Measurements from ENCODE around the gene HK1.

HK1 gene

DNA sequence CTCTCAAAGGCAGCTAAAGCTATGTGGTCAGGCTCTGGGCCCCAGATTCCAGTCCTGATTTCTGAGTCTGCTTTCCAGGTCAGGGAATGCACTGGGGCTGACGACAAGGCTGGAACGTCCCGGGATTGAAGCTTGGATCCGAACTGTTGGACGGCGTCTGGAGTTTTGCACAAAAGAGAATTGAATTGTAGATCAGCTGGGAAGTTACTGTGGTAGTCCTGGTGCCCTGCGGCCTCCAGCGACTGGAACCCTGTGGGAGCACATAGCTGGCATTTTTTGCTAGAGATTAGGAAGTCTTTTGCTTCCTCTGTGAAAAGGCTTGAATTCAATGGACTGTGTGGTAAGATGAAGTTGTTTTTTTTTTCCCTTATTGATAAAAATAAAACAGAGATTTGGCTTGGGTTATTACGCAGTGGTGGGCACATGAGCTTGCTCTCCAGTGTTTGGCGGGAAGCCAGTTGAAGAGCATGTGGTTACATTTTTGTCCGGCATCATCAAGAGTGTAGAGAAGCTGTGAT, at the start of gene HK1:
Gene HK1 (plus strand): TSS at position 51 of the 518 bp plus-strand sequence.
- no peaks in the 10 kb centered on the region for H3K36me3 ChIP-seq (replicated peaks; ENCODE audit: insufficient read depth, low read length)
- no peak within 1 kb of the TSS for H3K4me2 ChIP-seq (ENCODE audit: low read depth, low read length)
- no peaks in the 10 kb centered on the region for H3K9me3 ChIP-seq (replicated peaks; ENCODE audit: insufficient read depth, low read length)
- no peak within 1 kb of the TSS for H3K27ac ChIP-seq (ENCODE audit: low read length)
- DNase-seq, result no peak
- H2AFZ ChIP-seq (ENCODE audit: low read length), result no peak within 1 kb of the TSS
- TF ChIP-seq EZH2 (optimal IDR thresholded peaks at IDR 0.05; ENCODE audit: low read depth, low read length) (no peak), EZH2phosphoT487 (IDR thresholded peaks at IDR 0.05; ENCODE audit: low read length) (no peak)
- TF ChIP-seq, protein P1, sequence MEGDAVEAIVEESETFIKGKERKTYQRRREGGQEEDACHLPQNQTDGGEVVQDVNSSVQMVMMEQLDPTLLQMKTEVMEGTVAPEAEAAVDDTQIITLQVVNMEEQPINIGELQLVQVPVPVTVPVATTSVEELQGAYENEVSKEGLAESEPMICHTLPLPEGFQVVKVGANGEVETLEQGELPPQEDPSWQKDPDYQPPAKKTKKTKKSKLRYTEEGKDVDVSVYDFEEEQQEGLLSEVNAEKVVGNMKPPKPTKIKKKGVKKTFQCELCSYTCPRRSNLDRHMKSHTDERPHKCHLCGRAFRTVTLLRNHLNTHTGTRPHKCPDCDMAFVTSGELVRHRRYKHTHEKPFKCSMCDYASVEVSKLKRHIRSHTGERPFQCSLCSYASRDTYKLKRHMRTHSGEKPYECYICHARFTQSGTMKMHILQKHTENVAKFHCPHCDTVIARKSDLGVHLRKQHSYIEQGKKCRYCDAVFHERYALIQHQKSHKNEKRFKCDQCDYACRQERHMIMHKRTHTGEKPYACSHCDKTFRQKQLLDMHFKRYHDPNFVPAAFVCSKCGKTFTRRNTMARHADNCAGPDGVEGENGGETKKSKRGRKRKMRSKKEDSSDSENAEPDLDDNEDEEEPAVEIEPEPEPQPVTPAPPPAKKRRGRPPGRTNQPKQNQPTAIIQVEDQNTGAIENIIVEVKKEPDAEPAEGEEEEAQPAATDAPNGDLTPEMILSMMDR (IDR thresholded peaks at IDR 0.05; ENCODE audit: low read length), result no peak
- no peak within 1 kb of the TSS for H3K9ac ChIP-seq (ENCODE audit: low read length)
- no peaks in the 10 kb centered on the region for H3K27me3 ChIP-seq (replicated peaks; ENCODE audit: insufficient read depth, low read length)
- no peaks in the 10 kb centered on the region for H3K79me2 ChIP-seq (ENCODE audit: low read length)
- H3K4me1 ChIP-seq (ENCODE audit: low read length), result no peaks in the 10 kb centered on the region
- no peaks in the 10 kb centered on the region for H4K20me1 ChIP-seq (ENCODE audit: insufficient read depth, low read length)
- H3K4me3 ChIP-seq (ENCODE audit: low read length), result no peak within 1 kb of the TSS
- no peaks in the 10 kb centered on the region for H3K9me2 ChIP-seq (replicated peaks; ENCODE audit: insufficient read depth, low read length)
- H3F3A ChIP-seq (ENCODE audit: insufficient read depth, low read length), result no peaks in the 10 kb centered on the region

DNA sequence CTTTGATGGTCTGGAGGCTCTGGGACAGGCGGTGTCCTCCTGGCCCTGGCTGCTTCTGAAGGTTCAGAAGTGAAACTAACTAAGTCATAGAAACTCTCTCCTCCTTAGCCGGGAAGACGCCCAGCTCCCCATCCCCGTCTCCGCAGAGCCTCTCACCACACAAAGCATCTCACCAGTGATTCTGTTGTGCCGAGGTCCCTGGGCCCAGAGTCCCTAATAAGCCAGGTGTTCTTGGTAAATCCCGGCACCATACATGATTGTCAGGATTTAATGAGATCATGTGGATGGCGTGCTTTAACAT, 48.7 kb upstream of the HK1 start:
- peaks cover 29% of the 10 kb centered on the region for H3K4me1 ChIP-seq (ENCODE audit: low read length)
- peak overlapping the region; percentile 54 for H2AFZ ChIP-seq (ENCODE audit: low read length)
- H3K9ac ChIP-seq (ENCODE audit: low read length), result peak overlapping the region; percentile 34; the same call in 1 of the 2 replicates
- no peaks in the 10 kb centered on the region for H3K9me2 ChIP-seq (replicated peaks; ENCODE audit: insufficient read depth, low read length)
- peak overlapping the region; percentile 66 for H3K4me2 ChIP-seq (ENCODE audit: low read depth, low read length)
- H3K36me3 ChIP-seq (replicated peaks; ENCODE audit: insufficient read depth, low read length), result no peaks in the 10 kb centered on the region
- H3K27ac ChIP-seq (ENCODE audit: low read length), result peak overlapping the region; percentile 65; the same call in 1 of the 2 replicates
- H3K27me3 ChIP-seq (replicated peaks; ENCODE audit: insufficient read depth, low read length), result no peaks in the 10 kb centered on the region
- DNase-seq, result no peak
- no peaks in the 10 kb centered on the region for H3K79me2 ChIP-seq (ENCODE audit: low read length)
- peaks cover 5% of the 10 kb centered on the region; the same call in 1 of the 2 replicates for H3F3A ChIP-seq (ENCODE audit: insufficient read depth, low read length)
- TF ChIP-seq, protein P1 (IDR thresholded peaks at IDR 0.05; ENCODE audit: low read length), result no peak
- no peak overlapping the region for H3K4me3 ChIP-seq (ENCODE audit: low read length)
- H4K20me1 ChIP-seq (ENCODE audit: insufficient read depth, low read length), result no peaks in the 10 kb centered on the region
- H3K9me3 ChIP-seq (replicated peaks; ENCODE audit: insufficient read depth, low read length), result no peaks in the 10 kb centered on the region

DNA sequence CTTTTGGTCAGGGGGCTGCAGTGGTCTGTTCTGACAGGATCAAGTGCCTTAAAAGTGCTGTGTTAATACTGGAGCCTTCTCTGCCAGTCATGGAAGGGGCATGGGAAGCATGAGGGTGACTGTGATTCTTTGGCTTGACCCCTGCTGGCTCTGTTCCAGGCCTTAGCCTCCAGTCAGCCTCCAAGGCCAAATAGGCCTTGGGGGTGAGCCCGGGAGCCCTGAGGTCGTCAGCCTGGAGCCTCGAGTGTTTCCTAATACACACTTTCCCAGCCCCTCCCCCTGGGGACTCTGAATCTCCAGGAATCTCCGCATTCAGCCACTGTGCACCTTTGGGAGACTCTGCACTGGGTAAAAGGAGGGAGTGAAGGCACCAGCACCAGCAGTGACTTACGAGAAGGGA, 48.2 kb upstream of the HK1 start:
- no peaks in the 10 kb centered on the region for H4K20me1 ChIP-seq (ENCODE audit: insufficient read depth, low read length)
- no peaks in the 10 kb centered on the region for H3K9me3 ChIP-seq (replicated peaks; ENCODE audit: insufficient read depth, low read length)
- no peaks in the 10 kb centered on the region for H3K36me3 ChIP-seq (replicated peaks; ENCODE audit: insufficient read depth, low read length)
- H3K4me2 ChIP-seq (ENCODE audit: low read depth, low read length), result no peak overlapping the region
- H3K27me3 ChIP-seq (replicated peaks; ENCODE audit: insufficient read depth, low read length), result no peaks in the 10 kb centered on the region
- no peak overlapping the region for H2AFZ ChIP-seq (ENCODE audit: low read length)
- no peak overlapping the region for H3K27ac ChIP-seq (ENCODE audit: low read length)
- TF ChIP-seq, protein P1 (IDR thresholded peaks at IDR 0.05; ENCODE audit: low read length), result no peak
- no peak for TF ChIP-seq EZH2phosphoT487 (IDR thresholded peaks at IDR 0.05; ENCODE audit: low read length)
- TF ChIP-seq EZH2 (optimal IDR thresholded peaks at IDR 0.05; ENCODE audit: low read depth, low read length), result no peak
- no peak overlapping the region for H3K9ac ChIP-seq (ENCODE audit: low read length)
- H3K9me2 ChIP-seq (replicated peaks; ENCODE audit: insufficient read depth, low read length), result no peaks in the 10 kb centered on the region
- DNase-seq, result no peak
- no peaks in the 10 kb centered on the region for H3K79me2 ChIP-seq (ENCODE audit: low read length)
- peaks cover 24% of the 10 kb centered on the region for H3K4me1 ChIP-seq (ENCODE audit: low read length)
- H3K4me3 ChIP-seq (ENCODE audit: low read length), result no peak overlapping the region
- H3F3A ChIP-seq (ENCODE audit: insufficient read depth, low read length), result no peaks in the 10 kb centered on the region

All from MM.1S (cell line).